ENCODE results near the gene COL17A1.

COL17A1 gene

GRCh38 chr10:104081998-104082397, 3.7 kb downstream of the COL17A1 start:
- no peaks in the 10 kb centered on the region for H3K9me3 Mint-ChIP-seq
- H3K27ac Mint-ChIP-seq = no peak overlapping the region
- DNase-seq = no peak
- H3K36me3 Mint-ChIP-seq = no peaks in the 10 kb centered on the region
- CTCF ChIA-PET = interaction anchor here (1.1 to 4.8 kb wide), 7 partner anchors 9 to 196 kb away, joined by 3 to 25 read pairs (median 4); partner anchors contain the start of gene SFR1
- no peaks in the 10 kb centered on the region for H3K4me1 Mint-ChIP-seq
- no peak overlapping the region for H3K4me3 Mint-ChIP-seq
- H3K27me3 Mint-ChIP-seq = peaks cover 8% of the 10 kb centered on the region

DNA sequence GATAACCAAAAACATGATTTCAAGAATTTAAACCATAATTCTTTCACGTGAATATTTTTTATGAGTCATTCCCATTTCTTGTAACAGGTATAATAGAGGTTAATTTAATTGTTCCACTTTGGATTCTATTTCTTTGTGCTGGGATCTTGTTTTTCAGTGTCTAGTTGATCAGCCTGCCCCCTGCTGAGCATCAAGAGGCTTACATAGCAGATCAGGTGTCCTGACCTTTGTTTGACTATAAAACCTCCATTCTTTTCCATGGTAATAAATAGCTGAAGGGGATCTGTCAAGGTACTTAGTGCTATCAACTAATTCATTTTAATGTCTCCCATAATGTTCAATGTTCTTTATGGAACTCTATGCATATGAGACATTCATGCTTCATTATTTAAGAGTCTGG, 4.9 kb downstream of the COL17A1 start:
- Mint-ChIP-seq H3K27ac (no peak overlapping the region), H3K4me1 (no peaks in the 10 kb centered on the region), H3K4me3 (no peak overlapping the region), H3K9me3 (no peaks in the 10 kb centered on the region), H3K27me3 (peaks cover 5% of the 10 kb centered on the region), H3K36me3 (no peaks in the 10 kb centered on the region)
- CTCF ChIA-PET = interaction anchor here (1.6 to 4.8 kb wide), 5 partner anchors 42 to 195 kb away, joined by 5 to 25 read pairs (median 10); partner anchors contain the start of gene SFR1
- DNase-seq = peak; percentile 31

GRCh38 chr10:104077663-104078151, 8.0 kb downstream of the COL17A1 start:
- Mint-ChIP-seq H3K4me3 (no peak overlapping the region), H3K9me3 (no peaks in the 10 kb centered on the region), H3K4me1 (no peaks in the 10 kb centered on the region), H3K36me3 (no peaks in the 10 kb centered on the region), H3K27ac (no peak overlapping the region), H3K27me3 (peaks cover 5% of the 10 kb centered on the region)
- no peak for DNase-seq
- CTCF ChIA-PET = interaction anchor here (0.6 kb wide), 1 partner anchor 190 kb away, joined by 3 read pairs; no protein-coding TSS in a partner anchor

GRCh38 chr10:104077247-104077646, 8.4 kb downstream of the COL17A1 start:
- Mint-ChIP-seq H3K4me1 (no peaks in the 10 kb centered on the region), H3K27ac (no peak overlapping the region), H3K9me3 (no peaks in the 10 kb centered on the region), H3K4me3 (no peak overlapping the region), H3K27me3 (peaks cover 5% of the 10 kb centered on the region), H3K36me3 (no peaks in the 10 kb centered on the region)
- CTCF ChIA-PET = no interaction called here
- no peak for DNase-seq

DNA sequence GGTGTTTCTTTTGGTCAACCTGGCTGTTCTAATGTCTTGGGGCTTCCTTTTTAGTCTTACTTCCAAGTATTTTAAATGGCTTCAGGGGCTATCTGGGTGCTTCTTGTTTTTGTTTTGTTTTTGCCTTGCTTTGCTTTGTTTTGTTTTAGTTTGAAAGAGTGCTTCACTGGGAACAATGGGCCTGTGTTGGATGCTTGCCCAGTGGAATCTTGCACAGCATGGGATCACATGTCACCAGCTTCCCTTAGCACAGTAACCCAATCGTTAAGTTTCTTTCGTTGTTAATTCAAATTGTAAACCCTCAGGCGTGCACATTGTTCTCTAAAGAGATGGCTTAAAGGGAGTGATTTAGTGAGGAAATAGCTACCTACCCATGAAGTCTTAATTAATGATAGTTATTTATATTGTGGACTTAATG, 8.9 kb downstream of the COL17A1 start:
- H3K4me3 Mint-ChIP-seq = no peak overlapping the region
- peaks cover 5% of the 10 kb centered on the region for H3K27me3 Mint-ChIP-seq
- H3K27ac Mint-ChIP-seq = no peak overlapping the region
- CTCF ChIA-PET = no interaction called here
- H3K4me1 Mint-ChIP-seq = no peaks in the 10 kb centered on the region
- no peaks in the 10 kb centered on the region for H3K9me3 Mint-ChIP-seq
- no peaks in the 10 kb centered on the region for H3K36me3 Mint-ChIP-seq
- no peak for DNase-seq

- DNase-seq = no peak
- Mint-ChIP-seq H3K9me3 (no peaks in the 10 kb centered on the region), H3K4me1 (no peaks in the 10 kb centered on the region), H3K36me3 (no peaks in the 10 kb centered on the region), H3K4me3 (no peak overlapping the region), H3K27me3 (peaks cover 5% of the 10 kb centered on the region), H3K27ac (no peak overlapping the region)
- CTCF ChIA-PET = no interaction called here
Observed at GRCh38 chr10:104074505-104074904, 11.2 kb downstream of the COL17A1 start.

GRCh38 chr10:104072786-104073185, 12.9 kb downstream of the COL17A1 start:
- H3K27ac Mint-ChIP-seq = no peak overlapping the region
- no peaks in the 10 kb centered on the region for H3K36me3 Mint-ChIP-seq
- CTCF ChIA-PET = interaction anchor here (0.5 to 1.5 kb wide), 4 partner anchors 10 to 365 kb away, joined by 3 to 4 read pairs (median 3); no protein-coding TSS in a partner anchor
- no peak overlapping the region for H3K4me3 Mint-ChIP-seq
- peaks cover 8% of the 10 kb centered on the region for H3K27me3 Mint-ChIP-seq
- no peaks in the 10 kb centered on the region for H3K4me1 Mint-ChIP-seq
- DNase-seq = no peak
- H3K9me3 Mint-ChIP-seq = no peaks in the 10 kb centered on the region

DNA sequence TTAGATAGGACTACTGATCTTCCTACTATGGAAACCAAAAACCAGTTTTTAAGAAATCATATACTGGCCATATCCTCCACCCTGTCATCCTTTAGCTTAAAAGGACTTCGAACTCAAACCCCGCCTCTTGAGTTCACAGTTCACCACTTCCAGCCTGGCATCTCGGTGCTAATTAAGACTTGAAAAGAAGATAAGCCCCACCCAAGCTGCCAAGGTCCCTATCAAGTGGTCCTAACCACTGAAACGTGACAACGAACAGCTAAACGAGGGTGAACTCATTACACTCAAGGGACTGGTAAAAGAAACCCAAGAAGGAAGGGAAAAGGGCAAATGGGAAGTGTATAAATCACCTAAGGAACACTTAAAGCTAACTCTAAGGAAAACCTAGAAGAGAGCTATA, 16.1 kb downstream of the COL17A1 start:
- no peak overlapping the region for H3K27ac Mint-ChIP-seq
- H3K4me3 Mint-ChIP-seq = no peak overlapping the region
- no peak for DNase-seq
- H3K4me1 Mint-ChIP-seq = no peaks in the 10 kb centered on the region
- CTCF ChIA-PET = no interaction called here
- no peaks in the 10 kb centered on the region for H3K9me3 Mint-ChIP-seq
- H3K36me3 Mint-ChIP-seq = no peaks in the 10 kb centered on the region
- H3K27me3 Mint-ChIP-seq = peaks cover 18% of the 10 kb centered on the region

GRCh38 chr10:104067525-104067924, 18.2 kb downstream of the COL17A1 start:
- DNase-seq = no peak
- Mint-ChIP-seq H3K27ac (no peak overlapping the region), H3K27me3 (peaks cover 30% of the 10 kb centered on the region), H3K36me3 (no peaks in the 10 kb centered on the region), H3K4me3 (no peak overlapping the region), H3K9me3 (no peaks in the 10 kb centered on the region), H3K4me1 (no peaks in the 10 kb centered on the region)
- CTCF ChIA-PET = no interaction called here

- Mint-ChIP-seq H3K27me3 (peaks cover 30% of the 10 kb centered on the region), H3K27ac (no peak overlapping the region), H3K4me3 (no peak overlapping the region), H3K9me3 (no peaks in the 10 kb centered on the region), H3K36me3 (no peaks in the 10 kb centered on the region), H3K4me1 (no peaks in the 10 kb centered on the region)
- CTCF ChIA-PET = no interaction called here
- no peak for DNase-seq
Observed at GRCh38 chr10:104066945-104067344, 18.7 kb downstream of the COL17A1 start.

DNA sequence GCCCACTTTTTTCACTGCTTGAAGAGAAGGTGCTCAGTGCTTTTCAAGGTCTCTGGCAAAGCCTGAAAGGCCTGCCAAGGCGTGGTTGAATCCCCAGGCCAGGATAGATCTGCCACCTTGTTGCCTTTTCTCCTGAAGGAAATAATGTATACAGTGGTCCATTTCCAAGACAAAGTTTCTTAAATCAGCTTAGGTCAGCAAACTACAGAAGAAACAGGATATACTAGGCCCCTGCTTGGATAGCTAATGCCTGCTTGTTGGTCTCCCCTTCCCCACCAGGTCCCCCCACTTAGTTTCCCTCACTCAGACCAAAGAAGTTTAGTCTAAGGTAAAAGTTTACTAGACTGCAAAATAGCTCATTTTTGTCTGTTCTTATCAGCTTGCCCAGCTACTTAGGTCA, 19.9 kb downstream of the COL17A1 start:
- no peak overlapping the region for H3K4me3 Mint-ChIP-seq
- H3K27ac Mint-ChIP-seq = no peak overlapping the region
- H3K27me3 Mint-ChIP-seq = peaks cover 34% of the 10 kb centered on the region
- DNase-seq = no peak
- no peaks in the 10 kb centered on the region for H3K9me3 Mint-ChIP-seq
- H3K4me1 Mint-ChIP-seq = no peaks in the 10 kb centered on the region
- no peaks in the 10 kb centered on the region for H3K36me3 Mint-ChIP-seq
- CTCF ChIA-PET = no interaction called here

- CTCF ChIA-PET = interaction anchor here (1.1 to 1.3 kb wide), 2 partner anchors 11 to 349 kb away, joined by 3 to 4 read pairs; no protein-coding TSS in a partner anchor
Observed at GRCh38 chr10:104061196-104061595, 24.5 kb downstream of the COL17A1 start.

DNA sequence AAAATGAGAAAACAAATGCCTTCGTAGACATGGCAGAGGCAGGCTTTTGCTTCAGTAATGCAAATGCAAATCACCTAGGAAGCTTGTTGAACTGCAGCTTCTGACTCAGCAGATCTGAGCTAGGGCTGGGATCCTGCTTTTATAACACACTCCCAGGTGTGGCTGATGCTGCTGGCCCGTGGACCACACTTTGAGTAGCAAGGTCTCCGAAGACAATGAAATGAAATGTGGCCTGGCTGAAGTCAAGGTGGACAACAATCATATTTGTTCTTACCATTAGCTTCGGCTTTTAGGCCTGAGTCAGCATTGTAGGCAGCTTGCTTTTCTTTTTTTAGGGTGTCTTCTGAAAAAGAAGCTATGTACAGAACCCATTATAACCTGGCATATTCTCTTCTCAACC, 26.3 kb downstream of the COL17A1 start:
- Mint-ChIP-seq H3K9me3 (no peaks in the 10 kb centered on the region), H3K36me3 (no peaks in the 10 kb centered on the region), H3K27ac (no peak overlapping the region), H3K4me1 (no peaks in the 10 kb centered on the region), H3K27me3 (peaks cover 16% of the 10 kb centered on the region), H3K4me3 (no peak overlapping the region)
- CTCF ChIA-PET = no interaction called here
- no peak for DNase-seq

More at GRCh38 chr10:104061196-104061595, 24.5 kb downstream of the COL17A1 start:
- H3K9me3 Mint-ChIP-seq = no peaks in the 10 kb centered on the region
- DNase-seq = no peak
- peaks cover 23% of the 10 kb centered on the region for H3K27me3 Mint-ChIP-seq
- H3K36me3 Mint-ChIP-seq = no peaks in the 10 kb centered on the region
- no peak overlapping the region for H3K4me3 Mint-ChIP-seq
- H3K4me1 Mint-ChIP-seq = no peaks in the 10 kb centered on the region
- H3K27ac Mint-ChIP-seq = no peak overlapping the region

DNA sequence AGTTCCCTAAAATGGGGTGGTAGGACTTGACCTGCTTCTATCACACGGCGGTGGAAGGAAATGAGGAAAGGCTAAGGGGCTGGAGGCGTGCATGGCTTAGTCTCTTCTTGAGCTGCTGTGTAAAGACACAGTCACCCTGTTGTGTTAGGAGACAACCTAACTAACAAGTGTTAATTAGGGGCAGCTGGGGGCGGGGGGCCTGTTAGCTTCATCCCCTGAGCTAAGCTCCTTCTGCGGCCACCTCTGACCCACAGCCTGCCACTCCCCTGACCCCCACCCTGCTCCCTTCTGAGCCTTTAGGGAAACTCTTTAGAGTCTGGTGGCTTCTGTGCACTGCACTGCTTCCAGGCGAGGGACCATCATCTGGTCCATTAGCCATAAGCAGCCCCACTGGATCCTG, 28.0 kb downstream of the COL17A1 start:
- Mint-ChIP-seq H3K4me1 (no peaks in the 10 kb centered on the region), H3K27ac (no peak overlapping the region), H3K27me3 (peaks cover 15% of the 10 kb centered on the region), H3K9me3 (no peaks in the 10 kb centered on the region), H3K4me3 (no peak overlapping the region), H3K36me3 (no peaks in the 10 kb centered on the region)
- no peak for DNase-seq
- CTCF ChIA-PET = no interaction called here

DNA sequence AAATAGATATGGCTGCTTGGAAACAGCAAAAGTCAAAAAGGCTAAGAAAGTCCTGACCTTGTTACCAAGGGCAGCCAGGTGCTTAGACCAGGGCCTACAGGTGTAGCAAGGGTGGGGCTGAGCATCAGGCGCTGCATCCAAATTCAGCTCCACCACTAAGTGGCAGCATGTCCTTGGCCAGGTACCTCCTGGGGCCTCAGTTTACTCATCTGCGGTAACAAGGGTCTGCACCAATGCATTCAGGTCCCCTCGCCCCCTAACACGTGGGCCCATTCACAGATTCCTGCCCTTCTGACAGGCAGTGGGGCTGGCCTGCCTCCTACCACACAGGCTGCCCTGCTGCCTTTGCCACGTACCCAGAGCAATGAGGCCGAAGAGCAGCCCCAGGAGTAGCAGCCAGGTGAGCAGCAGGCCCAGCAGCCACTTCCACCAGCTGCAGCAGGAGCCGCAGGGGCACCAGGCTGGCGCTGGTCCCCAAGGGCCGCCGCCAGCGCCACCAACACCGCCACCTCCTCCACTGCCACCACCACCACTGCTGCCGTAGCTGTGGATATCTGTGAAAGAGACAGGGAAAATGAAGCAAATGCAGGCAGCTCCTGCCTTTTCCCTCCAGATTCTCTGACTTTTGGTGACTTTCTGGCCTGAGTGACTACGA, 28.9 kb downstream of the COL17A1 start:
- H3K36me3 Mint-ChIP-seq = no peaks in the 10 kb centered on the region
- H3K27me3 Mint-ChIP-seq = peaks cover 15% of the 10 kb centered on the region
- no peak overlapping the region for H3K27ac Mint-ChIP-seq
- H3K4me1 Mint-ChIP-seq = no peaks in the 10 kb centered on the region
- no peak overlapping the region for H3K4me3 Mint-ChIP-seq
- CTCF ChIA-PET = interaction anchor here (1.2 kb wide), 1 partner anchor 24 kb away, joined by 3 read pairs; no protein-coding TSS in a partner anchor
- DNase-seq = no peak
- H3K9me3 Mint-ChIP-seq = no peaks in the 10 kb centered on the region

All from activated naive CD4-positive, alpha-beta T cell treated with anti-CD3 and anti-CD28 coated beads, Interleukin-2, amount 10 ng/mL, durations not matched to agents 7 days and 5 days (primary cell).